DMS153 treated with DMSO at 0.1 percent for 48 hours (cell line): Measurements from ENCODE around the gene IGFBP5.

Experiments
- DNase-seq: peaks from one replicate; lab custom pipeline; 2025; ENCODE audit not compliant: unreplicated experiment; lab: John Stamatoyannopoulos, UW

IGFBP5 gene

DNA sequence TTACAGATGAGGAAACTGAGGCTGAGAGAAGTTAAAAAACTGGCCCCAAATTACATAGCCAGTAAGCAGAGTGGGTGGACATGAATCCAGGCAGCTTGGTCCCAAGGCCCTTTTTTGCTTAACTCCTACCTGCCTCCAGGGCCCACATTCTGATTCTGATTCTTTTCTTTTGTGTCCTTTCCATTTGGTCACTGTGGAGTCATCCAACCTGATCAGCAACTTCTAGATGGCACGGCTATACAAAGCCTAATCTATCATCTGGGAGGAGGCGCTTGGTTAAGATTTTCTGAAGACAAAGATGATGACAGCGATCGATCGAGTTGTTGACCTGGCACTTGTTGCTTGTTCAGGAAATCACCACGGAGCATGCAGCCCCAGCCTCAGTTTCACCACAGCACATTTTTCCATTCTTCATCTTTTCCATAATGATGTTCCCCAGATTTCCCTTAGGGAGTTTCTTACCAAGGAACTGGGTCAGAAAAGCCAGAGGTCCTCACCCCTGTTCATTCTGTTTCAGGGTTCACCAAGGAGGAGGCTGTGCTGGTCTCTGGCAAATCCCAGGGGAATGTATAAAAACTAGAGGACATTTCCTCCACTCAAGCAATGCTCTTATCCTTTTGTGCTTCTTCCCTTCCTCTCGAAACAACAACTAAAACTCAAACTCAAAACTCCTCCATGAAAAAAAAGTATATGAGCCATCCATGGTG is 69.0 kb downstream of the IGFBP5 start:
- no peak for DNase-seq

DNA sequence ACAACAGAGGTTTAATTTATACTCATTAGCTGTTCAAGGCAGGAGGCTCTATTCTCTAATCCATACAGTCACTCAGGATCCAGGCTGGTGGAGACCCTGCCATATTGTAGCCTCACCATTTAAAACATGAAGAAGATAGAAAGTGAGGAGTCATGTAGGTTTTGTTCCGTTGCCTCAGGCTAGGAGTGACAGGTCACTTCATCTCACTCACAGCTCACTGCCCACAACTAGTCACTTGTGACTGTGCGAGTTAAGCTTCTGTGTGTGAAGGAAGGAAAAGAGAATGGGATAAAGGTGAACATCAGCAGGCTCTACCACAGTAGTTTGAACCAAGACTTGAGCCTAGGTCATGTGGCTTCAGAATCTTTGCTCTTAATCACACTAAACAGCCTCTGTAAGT is 71.1 kb downstream of the IGFBP5 start:
- DNase-seq, result no peak

DNA sequence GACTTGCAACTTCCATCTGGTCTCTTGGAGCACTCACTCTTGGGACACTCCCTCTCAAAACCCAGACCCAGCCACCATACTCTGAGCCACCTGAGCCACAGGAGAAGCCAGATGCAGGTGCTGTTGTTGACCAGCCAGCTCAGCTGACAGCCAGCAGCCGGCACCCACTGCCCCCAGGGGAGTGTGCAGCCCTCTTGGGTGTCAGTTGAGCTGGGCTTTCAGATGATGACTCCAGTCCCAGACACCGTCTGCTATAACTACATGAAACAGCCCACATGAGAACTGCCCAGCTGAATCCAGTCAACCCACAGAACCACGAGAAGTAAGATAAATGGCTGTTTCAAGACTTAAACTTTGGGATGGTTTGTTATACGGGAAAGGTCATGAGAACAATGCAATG is 72.8 kb downstream of the IGFBP5 start:
- DNase-seq, result no peak
